Stimulated activated CD4-positive, alpha-beta T cell treated with anti-CD3 and anti-CD28 coated beads, Interleukin-15, amount 100 ng/mL, for 48 hours (primary cell): ENCODE measurements around the gene PTPRM.

ENCODE experiments used
- DNase-seq, 2 donors: peaks; one replicate each; pipeline ENCODE4 v3.0.0-alpha.2; 2020; ENCODE audit warnings: low read depth in 2 of 2

Gene PTPRM

GRCh38 chr18:8167673-8168072 is 600.6 kb downstream of the PTPRM start:
- DNase-seq = no peak

GRCh38 chr18:8169722-8170121 is 602.6 kb downstream of the PTPRM start:
- DNase-seq = no peak

GRCh38 chr18:8174771-8175170 is 607.7 kb downstream of the PTPRM start:
- DNase-seq = no peak

- no peak for DNase-seq
Measured at GRCh38 chr18:8175501-8176061, 608.5 kb downstream of the PTPRM start.

- no peak for DNase-seq
Measured at GRCh38 chr18:8176109-8176508, 609.0 kb downstream of the PTPRM start.

- no peak for DNase-seq
Measured at GRCh38 chr18:8176554-8176953, 609.4 kb downstream of the PTPRM start.

GRCh38 chr18:8177330-8178016 is 610.4 kb downstream of the PTPRM start:
- DNase-seq = no peak

GRCh38 chr18:8186413-8186812 is 619.3 kb downstream of the PTPRM start:
- no peak for DNase-seq

- DNase-seq = no peak
Measured at GRCh38 chr18:8188184-8188583, 621.1 kb downstream of the PTPRM start.

GRCh38 chr18:8190980-8191379 is 623.9 kb downstream of the PTPRM start:
- no peak for DNase-seq

GRCh38 chr18:8194431-8194830 is 627.3 kb downstream of the PTPRM start:
- DNase-seq = no peak

- no peak for DNase-seq
Measured at GRCh38 chr18:8196238-8196637, 629.1 kb downstream of the PTPRM start.

GRCh38 chr18:8197499-8197898 is 630.4 kb downstream of the PTPRM start:
- no peak for DNase-seq

GRCh38 chr18:8207996-8208395 is 640.9 kb downstream of the PTPRM start:
- DNase-seq = no peak

GRCh38 chr18:8208716-8209115 is 641.6 kb downstream of the PTPRM start:
- DNase-seq = no peak

GRCh38 chr18:8212896-8213780 is 646.0 kb downstream of the PTPRM start:
- no peak for DNase-seq

GRCh38 chr18:8215741-8216140 is 648.6 kb downstream of the PTPRM start:
- no peak for DNase-seq

GRCh38 chr18:8217051-8217564 is 650.0 kb downstream of the PTPRM start:
- DNase-seq = no peak

- DNase-seq = no peak
Measured at GRCh38 chr18:8218197-8218596, 651.1 kb downstream of the PTPRM start.

- DNase-seq = no peak
Measured at GRCh38 chr18:8221452-8221851, 654.3 kb downstream of the PTPRM start.

GRCh38 chr18:8224576-8224975 is 657.5 kb downstream of the PTPRM start:
- DNase-seq = no peak

GRCh38 chr18:8229040-8229439 is 661.9 kb downstream of the PTPRM start:
- DNase-seq = no peak

- no peak for DNase-seq
Measured at GRCh38 chr18:8229787-8230186, 662.7 kb downstream of the PTPRM start.
